NCI-H69 (cell line): ENCODE data around the gene AIFM1.
"Not testable (repeated sequence)": the region's sequence is repeated elsewhere in the genome, so short reads cannot be mapped to it uniquely, and the experiment has no call there.

ENCODE experiments used
- DNase-seq: peaks from one replicate; lab custom pipeline; 2025; lab: John Stamatoyannopoulos, UW

AIFM1 gene

GRCh38 chrX:130118441-130119311 is 47.0 kb downstream of the AIFM1 start:
- no peak for DNase-seq

GRCh38 chrX:130117166-130117565 is 48.5 kb downstream of the AIFM1 start:
- DNase-seq: no peak

DNA sequence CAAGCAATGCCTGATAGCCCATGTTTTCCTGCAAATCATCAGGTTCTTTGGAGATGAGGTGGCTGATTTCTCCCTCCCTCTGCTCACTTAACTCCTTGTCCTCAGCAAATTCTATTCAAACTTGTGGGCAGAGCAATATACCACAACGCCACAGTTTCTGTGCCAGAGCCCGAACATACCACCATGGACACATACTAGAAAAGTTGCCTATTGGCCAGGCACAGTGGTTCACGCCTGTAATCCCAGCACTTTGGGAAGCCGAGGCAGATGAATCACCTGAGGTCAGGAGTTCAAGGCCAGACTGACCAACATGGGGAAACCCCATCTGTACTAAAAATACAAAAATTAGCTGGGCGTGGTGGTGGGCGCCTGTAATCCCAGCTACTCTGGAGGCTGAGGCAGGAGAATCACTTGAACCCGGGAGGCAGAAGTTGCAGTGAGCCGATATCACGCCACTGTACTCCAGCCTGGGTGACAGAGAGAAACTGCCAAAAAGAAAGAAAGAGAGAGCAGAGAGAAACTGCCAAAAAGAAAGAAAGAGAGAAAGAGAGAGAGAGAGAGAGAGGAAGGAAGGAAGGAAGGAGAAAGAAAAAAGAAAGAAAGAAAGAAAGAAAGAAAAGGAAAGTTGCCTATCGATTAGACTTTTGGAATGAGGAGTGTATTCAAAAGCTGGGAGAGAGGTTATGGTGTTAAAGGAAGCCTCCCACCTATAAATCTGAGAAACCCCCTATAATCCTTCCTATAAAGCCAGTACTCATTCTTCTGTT is 50.3 kb downstream of the AIFM1 start:
- not testable (repeated sequence) for DNase-seq

DNA sequence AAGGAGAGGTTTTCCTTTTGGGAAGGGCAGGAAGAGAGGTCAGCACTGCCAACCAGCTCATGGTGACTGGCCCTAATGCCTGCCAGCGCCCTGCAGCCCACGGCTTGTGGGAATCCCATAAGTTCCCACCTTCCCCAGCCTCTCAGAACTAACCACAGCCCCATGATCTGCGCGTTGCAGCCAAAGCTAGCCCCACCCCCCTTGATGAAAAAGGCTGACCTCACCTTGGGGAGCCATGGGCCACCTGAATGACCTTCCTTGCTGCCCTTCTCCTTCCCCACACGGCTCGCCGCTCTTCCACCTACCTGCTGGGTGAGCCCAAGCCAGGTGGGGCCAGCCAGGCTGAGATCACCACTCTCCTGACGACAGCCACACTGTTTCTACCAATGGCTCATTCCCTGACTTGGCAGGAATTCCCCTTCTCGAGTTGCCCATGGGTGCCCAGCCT is 51.5 kb downstream of the AIFM1 start:
- DNase-seq: no peak

DNA sequence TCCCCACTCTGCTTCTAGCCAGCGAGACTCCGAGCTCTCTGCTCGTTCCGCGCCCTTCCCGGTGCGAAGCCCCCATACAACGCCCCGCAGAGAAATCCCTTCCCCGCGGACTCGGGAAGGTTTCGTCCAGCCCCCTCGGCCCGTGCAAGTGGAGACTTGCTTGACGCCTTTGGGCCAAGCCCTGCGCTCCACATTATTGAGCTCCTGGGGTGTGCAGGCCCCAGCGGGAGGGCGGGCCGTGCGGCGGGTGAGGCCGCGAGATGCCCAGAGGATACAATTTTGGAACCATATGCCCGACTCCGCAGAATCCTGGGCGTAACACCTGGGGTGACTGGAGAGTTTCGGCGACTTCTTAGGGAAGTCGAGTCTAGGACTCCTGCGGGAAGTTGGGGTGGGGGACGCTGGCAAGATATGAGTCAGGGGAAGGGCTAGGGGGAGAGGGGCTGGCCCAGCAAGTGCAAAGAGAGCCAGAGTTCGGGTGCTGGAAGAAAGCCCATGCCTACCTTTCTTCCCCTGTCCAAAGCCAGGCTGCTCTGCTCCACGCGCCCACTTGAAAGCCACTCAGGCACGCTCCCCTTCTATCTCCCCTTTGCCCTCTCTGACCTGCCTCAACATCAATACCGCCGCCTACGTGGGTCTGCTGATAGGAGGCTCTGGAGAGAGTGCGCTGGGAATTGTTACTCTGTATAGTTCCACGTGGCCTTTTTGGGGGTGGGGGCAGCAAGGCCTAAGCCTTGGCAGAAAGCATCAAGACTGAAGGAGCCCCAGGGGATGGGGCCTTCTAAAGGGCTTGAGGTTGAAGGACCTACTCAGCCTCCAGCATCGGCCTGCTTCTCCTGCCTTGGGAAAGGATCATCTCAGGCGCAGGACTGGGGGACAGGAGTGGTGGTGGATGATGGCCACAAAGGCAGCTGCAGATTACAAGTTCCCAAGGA is 54.2 kb downstream of the AIFM1 start:
- DNase-seq: peak; percentile 62

DNA sequence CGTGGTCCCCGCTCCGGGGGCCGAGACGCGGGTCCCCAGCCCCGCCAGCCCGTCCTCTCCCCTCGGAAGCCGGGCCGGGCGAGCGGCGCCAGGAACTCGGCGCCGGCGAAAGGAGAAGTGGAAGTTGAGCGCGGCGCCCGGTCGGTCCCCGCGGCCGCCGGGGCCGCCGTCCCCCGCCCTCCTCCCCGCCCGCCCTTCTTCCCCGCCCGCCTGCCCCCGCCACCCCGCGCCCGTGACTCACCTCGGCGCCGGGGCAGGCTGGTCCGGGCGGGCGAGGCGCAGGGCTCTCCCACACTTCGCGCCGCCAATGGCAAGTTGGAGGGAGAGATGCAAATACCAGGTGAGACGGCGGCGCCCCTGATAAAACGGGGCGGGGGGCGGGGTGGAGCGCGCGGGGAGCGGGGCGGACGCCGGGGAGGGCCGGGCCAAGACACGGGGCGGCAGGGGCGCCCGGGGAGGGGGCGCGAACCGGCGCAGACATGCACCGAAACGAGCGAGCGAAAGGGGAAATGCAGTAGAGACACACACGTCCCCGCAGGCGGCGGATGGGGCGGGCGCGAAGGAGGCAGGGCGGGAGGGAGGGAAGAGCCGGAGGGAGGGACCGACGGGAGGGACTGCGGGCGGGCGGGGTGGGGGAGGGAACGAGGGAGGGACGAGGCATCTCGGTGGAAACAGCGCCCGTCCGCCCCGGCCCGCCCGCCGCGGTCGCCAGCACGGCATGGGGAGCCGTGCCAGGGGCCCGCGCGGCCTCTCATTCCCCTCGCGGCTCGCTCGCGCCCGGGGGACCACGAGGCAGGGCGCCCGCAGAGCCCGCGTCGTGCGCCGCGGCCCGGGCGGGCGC is 55.0 kb downstream of the AIFM1 start, which contains the start of gene ELF4:
Gene ELF4 (minus strand): TSS at position 119 of the 841 bp plus-strand sequence. CDS start 29,167 bp downstream, outside the sequence.
- peak; percentile 82 for DNase-seq

DNA sequence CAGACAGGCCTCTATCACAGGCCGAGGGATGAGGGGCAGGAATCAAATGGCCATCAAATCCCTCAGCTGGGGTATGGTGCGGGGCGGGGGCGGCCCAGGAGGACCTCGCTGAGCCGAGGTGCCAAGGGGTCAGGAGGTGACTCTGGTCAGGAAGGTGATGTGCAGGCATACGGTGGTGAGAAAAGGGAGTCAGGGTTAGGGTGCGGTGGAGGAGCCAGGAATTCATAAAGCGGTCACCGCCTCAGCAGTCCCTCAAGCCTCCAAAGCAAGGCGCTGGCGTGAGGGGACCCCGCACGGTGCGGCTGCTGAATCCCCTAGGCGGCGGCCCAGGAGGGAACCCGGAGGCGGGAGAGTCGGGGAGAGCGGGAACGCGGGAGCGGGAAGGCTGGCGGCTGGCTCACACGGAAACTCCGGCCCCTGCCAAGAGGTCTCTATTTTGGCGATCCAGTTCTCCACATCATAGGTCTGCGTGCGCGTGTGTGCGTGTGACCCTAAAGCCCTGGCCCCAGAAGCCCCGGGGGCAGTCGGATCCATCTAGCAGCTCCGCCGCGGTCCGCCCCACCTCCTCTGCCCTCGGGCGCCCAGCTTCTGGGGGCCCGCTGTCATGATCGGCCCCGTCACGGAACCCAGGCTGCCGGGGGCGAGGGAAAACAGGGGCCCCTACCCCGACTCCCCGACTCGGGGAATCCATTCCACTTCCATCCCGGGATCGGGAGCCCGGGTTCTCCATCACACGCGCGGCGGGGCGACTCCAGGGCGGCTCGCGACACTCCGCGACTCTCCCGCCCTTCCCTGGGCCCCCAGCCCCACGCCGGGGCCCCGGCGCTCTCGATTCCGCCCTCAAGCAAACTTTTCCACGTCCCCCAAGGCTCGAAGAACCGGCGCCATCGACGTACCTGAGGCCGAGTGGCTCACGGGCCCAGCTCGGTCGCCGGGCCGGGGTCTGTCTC is 55.9 kb downstream of the AIFM1 start:
- peak; percentile 58 for DNase-seq

DNA sequence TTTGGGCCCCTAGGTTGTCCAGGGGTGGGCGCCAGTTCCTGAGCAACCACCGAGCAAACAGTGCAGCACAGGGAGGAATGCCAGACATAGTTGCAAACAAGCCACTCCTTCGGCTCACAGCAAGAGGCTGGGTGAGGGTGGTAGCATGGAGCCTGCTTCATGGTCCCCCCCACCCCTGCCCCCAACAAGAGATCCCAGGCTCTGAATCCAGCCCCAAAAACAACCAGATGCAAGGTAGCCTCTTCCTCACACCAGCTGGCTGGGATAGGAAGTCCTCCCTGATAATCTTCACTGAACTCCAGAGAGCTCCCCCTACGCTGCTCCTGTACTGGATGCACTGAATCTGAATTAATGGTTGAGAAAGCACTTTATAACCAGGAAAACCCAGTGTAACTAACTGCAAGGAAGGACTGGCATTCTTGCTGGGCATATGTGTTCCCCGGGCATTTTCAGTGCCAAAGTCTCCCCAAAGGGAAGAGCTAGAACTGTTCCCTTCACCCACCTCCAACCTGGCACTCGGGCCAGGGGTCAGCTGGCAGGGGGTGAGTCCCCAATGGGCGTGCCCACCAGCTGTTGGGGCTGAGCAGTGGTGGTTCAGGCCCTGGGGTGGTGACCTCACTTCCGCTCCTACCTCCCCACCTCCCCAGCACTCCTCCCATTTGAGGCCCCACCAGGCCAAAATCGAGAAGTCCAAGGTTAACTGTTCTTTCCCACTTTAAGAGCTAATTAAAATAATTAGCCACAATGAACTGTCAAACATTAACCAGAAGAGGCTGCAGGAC is 56.8 kb downstream of the AIFM1 start:
- peak; percentile 61 for DNase-seq

- no peak for DNase-seq
Observed at GRCh38 chrX:130106071-130106470, 59.6 kb downstream of the AIFM1 start.

GRCh38 chrX:130105244-130105643 is 60.4 kb downstream of the AIFM1 start:
- no peak for DNase-seq

GRCh38 chrX:130103605-130104004 is 62.0 kb downstream of the AIFM1 start:
- peak; percentile 7 for DNase-seq

DNA sequence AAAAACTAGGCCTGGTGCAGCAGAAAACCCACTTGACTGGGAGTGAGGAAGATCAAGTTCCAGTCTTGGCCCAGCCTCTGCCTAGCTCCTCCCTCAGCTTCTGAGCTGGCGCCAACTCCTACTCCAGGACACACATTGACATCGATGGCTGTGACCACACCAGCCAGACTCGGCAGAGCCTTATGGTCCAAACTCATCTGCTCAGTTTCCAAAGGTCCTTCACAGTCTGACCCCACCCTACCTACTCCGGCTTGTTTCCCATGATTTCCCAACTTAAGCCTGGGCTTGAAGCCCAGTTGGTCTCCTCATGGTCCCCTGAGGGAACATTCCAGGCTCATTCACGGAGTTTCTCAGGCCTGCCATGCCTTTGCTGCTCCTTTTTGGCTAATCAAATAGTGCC is 65.5 kb downstream of the AIFM1 start:
- DNase-seq: peak; percentile 1

- DNase-seq: no peak
Observed at GRCh38 chrX:130098210-130098552, 67.5 kb downstream of the AIFM1 start.

DNA sequence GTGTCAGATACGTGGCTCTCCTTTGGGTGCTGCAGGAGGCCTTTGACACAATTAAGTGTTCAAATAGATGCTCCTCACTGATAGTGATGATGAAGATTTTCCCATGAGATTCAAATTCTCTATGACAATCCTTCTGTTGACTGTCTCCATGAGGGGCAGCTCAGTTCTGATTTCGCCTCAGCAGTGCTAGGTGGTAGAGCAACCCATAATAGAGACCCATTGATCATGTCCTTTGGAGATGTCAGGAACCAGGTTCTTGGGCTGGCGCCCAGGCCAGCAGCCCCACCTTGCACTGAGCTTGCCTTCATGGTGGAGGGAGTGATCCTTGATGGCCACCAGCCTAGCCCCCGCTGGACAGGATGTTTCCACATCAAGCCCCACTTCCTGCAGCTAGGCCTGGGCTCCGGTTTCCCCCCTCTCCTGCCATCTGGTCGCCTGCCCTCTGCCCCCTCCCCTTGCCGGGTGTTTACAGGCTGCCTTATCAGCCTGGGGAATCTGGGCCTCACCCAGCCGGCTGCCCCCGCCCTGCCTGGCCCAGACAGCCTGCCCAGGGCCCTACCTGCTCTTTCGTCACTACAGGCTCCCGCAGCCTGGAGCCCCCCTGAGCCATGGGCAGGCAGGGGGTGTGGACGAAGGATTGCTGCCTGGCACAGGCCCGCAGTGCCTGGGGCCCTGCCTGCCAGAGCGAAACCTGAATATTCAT is 68.0 kb downstream of the AIFM1 start:
- peak; percentile 58 for DNase-seq

- DNase-seq: no peak
Observed at GRCh38 chrX:130095249-130096030, 70.2 kb downstream of the AIFM1 start.

GRCh38 chrX:130094696-130095095 is 70.9 kb downstream of the AIFM1 start:
- DNase-seq: peak; percentile 22

DNA sequence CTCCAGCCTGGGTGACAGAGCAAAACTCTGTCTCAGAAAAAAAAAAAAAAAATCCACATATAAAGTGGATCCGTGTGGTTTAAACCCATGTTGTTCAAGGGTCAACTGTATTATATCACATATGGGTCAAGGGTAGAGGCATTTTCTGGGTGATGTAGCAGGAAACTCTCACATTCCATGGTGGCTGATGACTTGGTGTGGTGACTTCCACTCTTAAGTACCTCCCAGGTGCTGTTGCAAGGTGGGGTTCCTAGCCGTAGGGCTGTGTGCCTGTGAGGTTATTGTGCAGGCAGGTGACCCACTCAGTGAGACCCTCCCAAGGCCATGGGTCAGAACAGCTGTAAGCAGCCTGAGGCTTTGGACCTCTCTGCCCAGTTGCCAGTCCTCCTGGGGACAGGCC is 72.4 kb downstream of the AIFM1 start:
- no peak for DNase-seq
